Left forelimb (tissue), 1 donor: Measurements from ENCODE around the gene EXOC4.
"Not testable (repeated sequence)": the region's sequence is repeated elsewhere in the genome, so short reads cannot be mapped to it uniquely, and the experiment has no call there.

Experiments
- DNase-seq: peaks from one replicate; pipeline ENCODE4 v3.0.0-alpha.2; 2018; ENCODE audit warnings: low spot score

EXOC4 gene

DNA sequence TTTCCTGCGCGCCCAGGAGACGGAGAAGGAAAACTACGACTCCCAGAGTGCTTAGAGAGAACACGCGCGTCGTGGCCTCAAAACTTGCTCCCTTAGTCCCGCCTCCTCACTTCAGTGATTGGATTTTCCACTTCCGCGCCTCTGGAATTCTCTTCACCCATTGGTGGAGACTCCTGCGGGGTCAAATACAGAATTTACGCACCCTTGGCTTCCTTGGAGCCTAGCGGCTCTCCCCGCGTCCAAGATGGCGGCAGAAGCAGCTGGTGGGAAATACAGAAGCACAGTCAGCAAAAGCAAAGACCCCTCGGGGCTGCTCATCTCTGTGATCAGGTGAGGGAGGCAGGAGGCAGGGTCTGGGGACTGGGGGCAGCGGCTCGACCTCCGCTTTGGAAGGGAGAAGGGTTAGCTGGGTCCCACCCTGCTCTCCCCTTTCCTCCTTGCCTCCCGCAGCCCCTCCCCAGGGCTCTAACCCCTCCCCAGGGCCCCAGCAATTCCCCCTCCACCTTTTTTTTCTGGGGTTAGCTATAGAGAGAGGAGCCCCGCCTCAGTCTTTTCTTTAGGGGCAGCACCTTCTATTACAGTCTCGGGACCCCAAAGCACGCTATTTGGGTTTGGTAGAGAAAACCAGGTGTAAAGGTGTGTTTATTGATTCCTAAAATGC lies at the start of gene EXOC4:
EXOC4 (plus strand) TSS at position 221 of the 661 bp plus-strand sequence.
- DNase-seq: peak; percentile 92

DNA sequence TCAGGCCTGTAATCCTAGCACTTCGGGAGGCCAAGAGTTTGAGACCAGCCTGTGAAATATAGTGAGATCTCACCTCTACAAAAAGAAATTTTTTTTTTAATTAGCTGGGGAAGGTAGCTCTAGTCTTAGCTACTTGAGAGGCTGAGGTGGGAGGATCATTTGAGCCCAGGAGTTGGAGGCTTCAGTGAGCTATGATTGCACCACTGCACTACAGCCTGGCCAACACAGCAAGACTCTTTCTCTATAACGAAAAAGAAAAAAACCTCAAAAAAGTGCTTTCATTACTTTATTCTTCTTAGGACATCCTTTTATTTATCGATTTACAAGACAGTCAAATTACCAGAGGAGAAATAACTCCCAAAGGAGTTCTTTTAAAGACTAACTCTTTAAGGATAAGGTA lies 49.4 kb upstream of the EXOC4 start:
- no peak for DNase-seq

DNA sequence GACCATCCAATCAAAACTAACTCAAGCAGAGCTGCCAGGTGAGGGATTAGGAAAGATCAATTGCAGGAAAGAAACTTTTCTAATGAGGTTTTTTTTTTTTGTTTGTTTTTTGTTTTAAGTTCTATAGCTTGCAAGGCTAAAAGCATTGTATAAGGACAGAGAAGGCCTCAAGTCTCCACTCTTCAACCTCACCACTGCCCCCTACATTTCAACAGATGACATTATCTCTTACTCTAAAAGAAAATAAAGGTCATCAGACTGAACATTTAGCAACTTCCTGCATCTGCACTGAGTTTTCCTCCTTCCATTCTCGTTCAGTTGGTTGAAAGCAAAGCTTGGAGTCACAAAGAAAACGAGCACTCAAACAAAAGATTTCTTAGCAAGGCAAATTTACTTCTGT lies 45.2 kb upstream of the EXOC4 start:
- DNase-seq: no peak

DNA sequence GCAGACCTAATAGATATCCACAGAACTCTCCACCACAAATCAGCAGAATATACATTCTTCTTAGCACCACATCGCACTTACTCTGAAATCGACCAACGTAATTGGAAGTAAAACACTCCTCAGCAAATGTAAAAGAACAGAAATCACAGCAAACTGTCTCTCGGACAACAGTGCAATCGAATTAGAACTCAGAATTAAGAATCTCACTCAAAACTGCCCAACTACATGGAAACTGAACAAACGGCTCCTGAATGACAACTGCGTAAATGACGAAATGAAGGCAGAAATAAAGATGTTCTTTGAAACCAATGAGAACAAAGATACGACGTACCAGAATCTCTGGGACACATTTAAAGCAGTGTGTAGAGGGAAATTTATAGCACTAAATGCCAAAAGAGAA lies 42.1 kb upstream of the EXOC4 start:
- DNase-seq: not testable (repeated sequence)

DNA sequence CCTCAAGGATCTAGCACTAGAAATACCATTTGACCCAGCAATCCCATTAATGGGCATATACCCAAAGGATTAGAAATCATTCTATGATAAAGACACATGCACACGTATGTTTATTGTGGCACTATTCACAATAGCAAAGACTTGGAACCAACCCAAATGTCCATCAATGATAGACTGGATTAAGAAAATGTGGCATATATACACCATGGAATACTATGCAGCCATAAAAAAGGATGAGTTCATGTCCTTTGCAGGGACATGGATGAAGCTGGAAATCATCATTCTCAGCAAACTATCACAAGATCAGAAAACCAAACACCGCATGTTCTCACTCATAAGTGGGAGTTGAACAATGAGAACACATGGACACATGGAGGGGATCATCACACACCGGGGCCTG lies 39.1 kb upstream of the EXOC4 start:
- not testable (repeated sequence) for DNase-seq

DNA sequence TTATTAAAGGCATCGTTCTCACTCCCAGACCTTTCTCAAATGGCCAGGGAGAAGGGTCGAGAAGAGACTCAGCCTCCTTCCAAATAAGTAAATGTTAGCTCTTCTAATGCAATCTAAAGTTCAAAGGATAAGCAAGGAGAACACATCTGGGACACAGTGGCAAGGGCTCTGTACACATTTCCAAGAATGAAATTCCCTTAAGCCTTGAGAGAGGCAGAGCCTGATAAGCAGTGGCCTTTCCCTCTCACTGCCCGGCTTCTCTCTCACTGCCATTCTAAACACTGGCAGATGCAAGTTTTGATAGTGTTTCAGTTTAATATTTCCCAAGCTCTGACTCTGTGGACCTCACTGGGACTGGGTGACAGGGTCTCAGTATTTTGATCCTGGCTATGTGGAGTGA lies 35.1 kb upstream of the EXOC4 start:
- no peak for DNase-seq

- DNase-seq: no peak
Measured at GRCh38 chr7:133230591-133231194, 22.2 kb upstream of the EXOC4 start.

DNA sequence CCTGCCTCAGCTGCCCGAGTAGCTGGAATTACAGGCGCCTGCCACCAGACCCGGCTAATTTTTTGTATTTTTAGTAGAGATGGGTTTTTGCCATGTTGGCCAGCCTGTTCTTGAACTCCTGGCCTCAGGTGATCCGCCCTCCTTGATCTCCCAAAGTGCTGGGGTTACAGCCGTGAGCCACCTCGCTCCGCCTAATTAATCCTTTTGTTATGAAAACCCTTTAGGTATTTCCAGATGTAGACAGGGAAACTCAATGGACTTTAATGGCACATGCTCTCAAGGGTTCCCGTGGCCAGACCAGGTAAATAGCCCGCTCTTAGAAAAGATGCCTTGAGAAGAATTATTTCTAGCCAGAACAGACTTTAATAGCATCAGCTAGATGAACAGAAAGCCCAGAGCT lies 19.7 kb upstream of the EXOC4 start:
- DNase-seq: no peak

DNA sequence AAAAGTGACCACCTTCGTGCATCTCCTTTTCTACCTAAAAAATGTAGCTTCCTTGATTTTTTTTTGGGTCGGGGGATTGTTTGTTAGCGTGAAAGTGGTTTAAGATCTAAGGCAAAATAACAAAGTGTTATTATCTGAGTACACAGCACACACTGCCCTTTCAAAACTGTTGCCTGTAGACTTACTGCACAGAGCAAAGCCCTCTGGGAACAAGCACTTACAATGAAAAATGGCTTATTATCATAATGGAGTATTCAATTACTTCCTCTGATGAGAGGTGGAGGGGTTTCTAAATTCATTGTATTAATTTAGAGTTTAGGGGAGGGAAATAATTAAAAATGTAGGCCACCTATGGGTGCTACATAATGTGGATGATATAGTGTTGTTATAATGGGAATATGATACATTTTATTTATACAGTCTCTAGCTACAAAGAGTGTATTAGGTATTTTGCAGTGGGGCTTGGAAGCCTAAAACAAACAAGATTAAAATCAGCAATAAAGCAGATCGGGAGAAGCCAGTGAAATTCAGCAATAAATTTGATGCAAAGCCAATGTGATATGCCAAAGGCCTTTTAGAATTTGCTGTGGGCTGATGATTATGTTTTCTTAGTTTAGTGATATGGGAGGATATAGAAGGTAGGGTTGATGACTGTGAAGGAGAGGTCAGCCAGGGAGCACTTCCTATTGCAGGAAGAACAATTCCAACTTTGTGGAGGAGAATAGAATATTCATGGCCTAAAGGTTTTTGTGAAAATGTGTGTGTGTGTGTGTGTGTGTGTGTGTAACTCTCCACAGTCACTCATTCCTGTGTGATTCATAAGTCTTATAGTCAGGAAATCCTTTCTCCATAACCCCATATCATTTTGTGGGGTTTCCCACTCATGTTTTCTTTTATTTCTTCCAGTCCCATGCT lies 17.7 kb upstream of the EXOC4 start:
- no peak for DNase-seq

DNA sequence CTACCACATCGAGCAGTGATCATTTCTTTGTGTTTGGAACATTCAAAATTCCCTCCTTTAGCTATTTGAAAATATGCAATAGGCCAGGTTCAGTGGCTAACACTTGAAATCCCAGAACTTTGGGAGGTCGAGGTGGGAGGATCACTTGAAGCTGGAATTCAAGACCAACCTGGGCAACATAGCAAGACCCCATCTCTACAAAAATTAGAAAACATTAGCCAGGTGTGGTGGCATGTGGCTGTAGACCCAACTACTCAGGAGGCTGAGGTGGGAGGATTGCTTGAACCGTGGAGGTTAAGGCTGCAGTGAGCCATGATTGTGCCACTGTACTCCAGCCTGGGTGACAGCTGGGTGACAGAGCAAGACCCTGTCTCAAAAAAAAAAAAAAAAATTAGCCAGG lies 15.3 kb upstream of the EXOC4 start:
- DNase-seq: no peak

GRCh38 chr7:133240302-133240701 lies 12.6 kb upstream of the EXOC4 start:
- no peak for DNase-seq

- no peak for DNase-seq
Measured at GRCh38 chr7:133246558-133246957, 6.3 kb upstream of the EXOC4 start.

DNA sequence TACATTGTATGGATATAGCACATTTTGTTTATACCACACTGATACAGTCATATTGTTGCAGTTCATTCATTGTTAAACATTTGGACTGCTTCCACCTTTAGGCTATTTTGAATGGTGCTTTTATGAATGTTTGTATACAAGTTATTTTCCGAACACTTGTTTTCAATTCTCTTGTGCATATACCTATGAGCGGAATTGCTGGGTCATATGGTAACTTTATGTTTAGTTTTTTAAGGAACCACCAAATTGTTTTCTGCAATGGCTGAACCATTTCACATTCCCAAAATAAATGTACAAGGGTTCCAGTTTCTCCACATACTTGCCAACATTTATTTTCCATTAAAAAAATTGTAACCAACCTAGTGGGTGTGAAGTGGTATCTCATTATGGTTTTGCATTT lies 4.0 kb upstream of the EXOC4 start:
- DNase-seq: no peak

- no peak for DNase-seq
Measured at GRCh38 chr7:133252506-133252857, 396 bp upstream of the EXOC4 start.

GRCh38 chr7:133253519-133253875 lies 619 bp downstream of the EXOC4 start:
- DNase-seq: no peak

DNA sequence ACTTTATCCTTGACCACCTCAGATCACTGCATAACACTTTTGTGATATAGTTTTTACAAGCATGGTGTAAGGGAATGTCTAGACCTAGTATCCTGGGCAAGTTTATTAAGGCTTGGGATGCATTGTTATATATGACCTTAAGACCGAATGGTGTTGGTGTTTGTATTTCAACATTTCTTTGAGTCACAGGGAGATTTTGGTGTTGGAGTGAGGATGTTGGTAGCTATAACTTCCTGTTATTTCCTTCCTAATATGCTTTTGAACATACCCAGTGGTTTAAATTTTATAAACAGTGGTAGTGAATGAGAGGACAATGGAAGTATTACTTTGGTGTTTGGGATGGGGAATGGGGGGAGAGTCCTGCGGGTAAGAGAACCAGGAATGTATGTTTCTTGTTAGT lies 2.6 kb downstream of the EXOC4 start:
- no peak for DNase-seq

DNA sequence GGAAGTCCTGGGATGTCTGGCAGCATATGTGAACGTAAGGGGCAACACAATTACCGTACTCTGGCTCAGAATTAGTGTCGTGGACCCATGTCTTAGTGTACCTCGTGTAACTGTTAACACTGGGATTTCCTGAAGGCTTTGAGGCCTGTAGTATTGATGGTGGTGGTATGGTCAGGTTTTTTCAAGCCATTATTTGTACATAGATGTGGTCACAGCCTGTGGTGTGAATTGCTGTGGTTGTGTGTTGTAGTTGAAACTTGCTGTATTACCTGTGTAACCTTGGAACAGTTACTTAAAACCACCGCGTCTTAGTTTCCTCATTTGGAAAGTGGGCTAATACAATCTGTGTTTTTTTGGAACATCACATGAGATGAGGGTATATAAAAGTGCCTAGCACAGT lies 5.3 kb downstream of the EXOC4 start:
- no peak for DNase-seq

- no peak for DNase-seq
Measured at GRCh38 chr7:133265821-133266220, 12.9 kb downstream of the EXOC4 start.

GRCh38 chr7:133268355-133268754 lies 15.5 kb downstream of the EXOC4 start:
- DNase-seq: no peak

DNA sequence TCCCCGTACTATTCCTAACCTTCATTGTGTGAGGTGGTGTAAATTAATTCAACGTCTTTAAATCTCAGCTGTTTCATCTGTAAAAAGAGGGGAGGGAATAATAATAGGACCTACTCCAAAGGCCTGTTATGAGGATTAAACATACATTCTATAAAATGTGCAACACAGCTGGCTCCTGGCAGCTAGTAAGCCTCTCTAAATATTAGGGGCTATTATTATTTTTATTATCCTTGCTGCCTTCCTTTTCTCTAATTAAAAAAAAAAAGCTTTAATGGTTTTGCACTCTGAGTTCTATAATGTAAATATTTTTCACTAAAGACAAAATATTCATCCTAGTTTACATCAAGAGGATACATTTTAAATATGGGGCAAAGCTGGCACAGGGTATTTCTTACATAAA lies 19.5 kb downstream of the EXOC4 start:
- no peak for DNase-seq

GRCh38 chr7:133273227-133273626 lies 20.3 kb downstream of the EXOC4 start:
- no peak for DNase-seq

- no peak for DNase-seq
Measured at GRCh38 chr7:133274265-133274664, 21.4 kb downstream of the EXOC4 start.

DNA sequence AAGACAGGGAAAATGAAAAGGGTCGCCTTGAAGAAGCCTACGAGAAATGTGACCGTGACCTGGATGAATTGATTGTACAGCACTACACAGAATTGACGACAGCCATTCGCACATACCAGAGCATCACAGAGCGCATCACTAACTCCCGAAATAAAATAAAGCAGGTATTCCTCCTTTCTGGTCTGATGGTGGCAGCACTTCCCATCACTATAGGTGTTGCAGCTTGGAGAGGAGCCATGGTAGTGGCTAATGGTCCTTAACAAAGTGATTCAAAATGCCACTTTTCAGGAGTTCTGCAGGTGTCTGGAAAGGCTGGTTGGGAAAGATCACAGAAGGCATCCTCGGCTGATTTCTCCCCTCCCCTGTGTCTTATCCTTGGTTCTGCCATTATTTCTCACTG lies 22.1 kb downstream of the EXOC4 start:
- no peak for DNase-seq
